ENCODE data around the gene HLA-DQA1. TPM values are rescaled to one million over a fixed set of nuclear protein-coding genes. Genes with fewer than 3 reads are reported as not detected.

The HLA-DQA1 gene
- total and polyA plus RNA-seq, 2 experiments from 2014 or later: not detected

- H3K4me3 ChIP-seq: no peak overlapping the region
- no peaks in the 10 kb centered on the region for H3K27me3 ChIP-seq
- H3K9me3 ChIP-seq (ENCODE audit: low read depth): no peaks in the 10 kb centered on the region
- H3K27ac ChIP-seq: no peak overlapping the region
- no peaks in the 10 kb centered on the region for H3K79me2 ChIP-seq
- no peak overlapping the region for H2AFZ ChIP-seq
- no peaks in the 10 kb centered on the region for H3K9me2 ChIP-seq (replicated peaks; ENCODE audit: insufficient read depth)
- TF ChIP-seq CTCF (IDR thresholded peaks at IDR 0.05; ENCODE audit: poor library complexity): no peak
- no peak for TF ChIP-seq EZH2 (IDR thresholded peaks at IDR 0.05; ENCODE audit: borderline replicate concordance)
- no peak for TF ChIP-seq EZH2phosphoT487 (IDR thresholded peaks at IDR 0.05; ENCODE audit: low read depth, severe bottlenecking, unreplicated experiment)
- no peaks in the 10 kb centered on the region for H3K36me3 ChIP-seq (replicated peaks; ENCODE audit: insufficient read depth, low read depth)
- H3K4me1 ChIP-seq (ENCODE audit: insufficient read depth): no peaks in the 10 kb centered on the region
- DNase-seq (ENCODE audit: low spot score): no peak
- WGBS (ENCODE audit: low lambda C conversion rate, missing lambda C conversion rate): 72% methylated on average over 2 of the region's 2 CpGs
- no peak overlapping the region for H3K4me2 ChIP-seq
- H4K20me1 ChIP-seq (ENCODE audit: insufficient read depth, poor library complexity, severe bottlenecking): no peaks in the 10 kb centered on the region
Observed at GRCh38 chr6:32635526-32636123, 1.6 kb upstream of the HLA-DQA1 start.

- H3K79me2 ChIP-seq: no peaks in the 10 kb centered on the region
- DNase-seq (ENCODE audit: low spot score): no peak
- no peaks in the 10 kb centered on the region for H3K4me1 ChIP-seq (ENCODE audit: insufficient read depth)
- no peak overlapping the region for H3K4me3 ChIP-seq
- H4K20me1 ChIP-seq (ENCODE audit: insufficient read depth, poor library complexity, severe bottlenecking): no peaks in the 10 kb centered on the region
- H3K27ac ChIP-seq: no peak overlapping the region
- H3K27me3 ChIP-seq: no peaks in the 10 kb centered on the region
- H3K9me3 ChIP-seq (ENCODE audit: low read depth): no peaks in the 10 kb centered on the region
- TF ChIP-seq EZH2phosphoT487 (IDR thresholded peaks at IDR 0.05; ENCODE audit: low read depth, severe bottlenecking, unreplicated experiment) (no peak), EZH2 (IDR thresholded peaks at IDR 0.05; ENCODE audit: borderline replicate concordance) (no peak)
- H3K9me2 ChIP-seq (replicated peaks; ENCODE audit: insufficient read depth): no peaks in the 10 kb centered on the region
- H3K36me3 ChIP-seq (replicated peaks; ENCODE audit: insufficient read depth, low read depth): no peaks in the 10 kb centered on the region
- 95% methylated on average over 3 of the region's 3 CpGs for WGBS (ENCODE audit: low lambda C conversion rate, missing lambda C conversion rate)
- H3K4me2 ChIP-seq: no peak overlapping the region
- no peak overlapping the region for H2AFZ ChIP-seq
Observed at GRCh38 chr6:32637883-32638282, 677 bp downstream of the HLA-DQA1 start.

- H3K27me3 ChIP-seq: no peaks in the 10 kb centered on the region
- H3K9me3 ChIP-seq (ENCODE audit: low read depth): no peaks in the 10 kb centered on the region
- no peaks in the 10 kb centered on the region for H3K4me1 ChIP-seq (ENCODE audit: insufficient read depth)
- TF ChIP-seq EZH2phosphoT487 (IDR thresholded peaks at IDR 0.05; ENCODE audit: low read depth, severe bottlenecking, unreplicated experiment): no peak
- no peak for TF ChIP-seq CTCF (IDR thresholded peaks at IDR 0.05; ENCODE audit: poor library complexity)
- no peak for TF ChIP-seq EZH2 (IDR thresholded peaks at IDR 0.05; ENCODE audit: borderline replicate concordance)
- no peak overlapping the region for H2AFZ ChIP-seq
- no peaks in the 10 kb centered on the region for H3K79me2 ChIP-seq
- no peak overlapping the region for H3K4me3 ChIP-seq
- DNase-seq (ENCODE audit: low spot score): no peak
- H4K20me1 ChIP-seq (ENCODE audit: insufficient read depth, poor library complexity, severe bottlenecking): no peaks in the 10 kb centered on the region
- H3K27ac ChIP-seq: no peak overlapping the region
- H3K36me3 ChIP-seq (replicated peaks; ENCODE audit: insufficient read depth, low read depth): no peaks in the 10 kb centered on the region
- 90% methylated on average over 9 of the region's 9 CpGs for WGBS (ENCODE audit: low lambda C conversion rate, missing lambda C conversion rate)
- no peaks in the 10 kb centered on the region for H3K9me2 ChIP-seq (replicated peaks; ENCODE audit: insufficient read depth)
- H3K4me2 ChIP-seq: no peak overlapping the region
Observed at GRCh38 chr6:32638532-32639219, 1.5 kb downstream of the HLA-DQA1 start.
